Measurements from ENCODE around the gene SYCN. TPM values are rescaled to one million over a fixed set of nuclear protein-coding genes. Genes with fewer than 3 reads are reported as not detected.

SYCN gene
- total RNA-seq, 1 experiment from 2014 or later = not detected

DNA sequence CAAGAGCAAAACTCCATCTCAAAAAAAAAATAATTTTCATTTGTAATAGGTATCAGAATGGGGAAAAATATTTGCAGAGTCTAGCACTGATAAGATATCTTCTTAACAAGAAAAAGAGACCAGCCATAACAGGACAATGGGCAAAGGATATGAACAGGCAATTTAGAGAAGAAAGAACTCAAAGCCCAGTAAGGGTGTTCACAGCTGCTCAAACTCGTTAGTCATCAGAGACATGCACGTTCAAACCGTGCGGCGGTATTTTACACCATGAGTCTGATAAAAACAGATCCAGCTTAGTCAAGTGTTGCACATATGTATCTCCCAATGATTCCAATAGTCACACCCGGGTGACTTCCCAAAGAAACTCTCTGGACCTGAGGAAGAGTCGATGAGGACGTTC is 21.0 kb downstream of the SYCN start:
- Mint-ChIP-seq H3K9me3 (ENCODE audit: unreplicated experiment) (no peaks in the 10 kb centered on the region), H3K27ac (ENCODE audit: low read depth, unreplicated experiment) (no peak overlapping the region), H3K27me3 (ENCODE audit: insufficient read depth, unreplicated experiment) (no peaks in the 10 kb centered on the region), H3K4me1 (ENCODE audit: insufficient read depth, unreplicated experiment) (peaks cover 6% of the 10 kb centered on the region), H3K4me3 (ENCODE audit: unreplicated experiment) (no peak overlapping the region), H3K36me3 (ENCODE audit: insufficient read depth, unreplicated experiment) (peaks cover 22% of the 10 kb centered on the region)
- no TSS peak for BruUV-seq (replicated peaks)
- TF ChIP-seq, protein P1, sequence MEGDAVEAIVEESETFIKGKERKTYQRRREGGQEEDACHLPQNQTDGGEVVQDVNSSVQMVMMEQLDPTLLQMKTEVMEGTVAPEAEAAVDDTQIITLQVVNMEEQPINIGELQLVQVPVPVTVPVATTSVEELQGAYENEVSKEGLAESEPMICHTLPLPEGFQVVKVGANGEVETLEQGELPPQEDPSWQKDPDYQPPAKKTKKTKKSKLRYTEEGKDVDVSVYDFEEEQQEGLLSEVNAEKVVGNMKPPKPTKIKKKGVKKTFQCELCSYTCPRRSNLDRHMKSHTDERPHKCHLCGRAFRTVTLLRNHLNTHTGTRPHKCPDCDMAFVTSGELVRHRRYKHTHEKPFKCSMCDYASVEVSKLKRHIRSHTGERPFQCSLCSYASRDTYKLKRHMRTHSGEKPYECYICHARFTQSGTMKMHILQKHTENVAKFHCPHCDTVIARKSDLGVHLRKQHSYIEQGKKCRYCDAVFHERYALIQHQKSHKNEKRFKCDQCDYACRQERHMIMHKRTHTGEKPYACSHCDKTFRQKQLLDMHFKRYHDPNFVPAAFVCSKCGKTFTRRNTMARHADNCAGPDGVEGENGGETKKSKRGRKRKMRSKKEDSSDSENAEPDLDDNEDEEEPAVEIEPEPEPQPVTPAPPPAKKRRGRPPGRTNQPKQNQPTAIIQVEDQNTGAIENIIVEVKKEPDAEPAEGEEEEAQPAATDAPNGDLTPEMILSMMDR (IDR thresholded peaks at IDR 0.05; ENCODE audit: unreplicated experiment) = no peak
- intact Hi-C loops (cut with micrococcal nuclease) = no loop called here
- no peak for DNase-seq (ENCODE audit: unreplicated experiment)
- POLR2A ChIA-PET = no interaction called here
- CTCF ChIA-PET = interaction anchor here (0.7 kb wide), 1 partner anchor 51 kb away, joined by 3 read pairs; no protein-coding TSS in a partner anchor

DNA sequence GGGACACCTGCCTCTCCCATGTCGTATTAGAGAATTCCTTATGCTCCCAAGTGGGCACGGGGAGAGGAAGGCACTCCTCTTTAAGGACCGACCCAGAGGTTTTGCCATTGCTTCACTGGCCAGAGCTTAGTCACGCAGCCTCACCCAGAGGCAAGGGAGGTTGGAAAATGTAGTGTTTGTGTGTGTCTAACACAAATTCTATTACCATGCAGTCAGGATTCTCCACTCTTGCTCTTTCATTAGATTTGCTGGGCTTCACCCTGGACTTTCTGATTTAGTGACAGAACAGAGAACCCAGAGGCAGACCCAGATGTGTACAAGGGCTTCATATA is 21.9 kb downstream of the SYCN start:
- H3K4me3 Mint-ChIP-seq (ENCODE audit: unreplicated experiment) = no peak overlapping the region
- TSS peak; percentile 11 for BruUV-seq (replicated peaks)
- peaks cover 3% of the 10 kb centered on the region for H3K4me1 Mint-ChIP-seq (ENCODE audit: insufficient read depth, unreplicated experiment)
- TF ChIP-seq, protein P1 (IDR thresholded peaks at IDR 0.05; ENCODE audit: unreplicated experiment) = no peak
- ChIA-PET CTCF (interaction anchor here (0.6 kb wide), 2 partner anchors 263 to 275 kb away, joined by 3 read pairs; no protein-coding TSS in a partner anchor), POLR2A (no interaction called here)
- H3K27ac Mint-ChIP-seq (ENCODE audit: low read depth, unreplicated experiment) = no peak overlapping the region
- peak; percentile 44 for DNase-seq (ENCODE audit: unreplicated experiment)
- H3K36me3 Mint-ChIP-seq (ENCODE audit: insufficient read depth, unreplicated experiment) = peaks cover 27% of the 10 kb centered on the region
- intact Hi-C loops (cut with micrococcal nuclease) = no loop called here
- H3K27me3 Mint-ChIP-seq (ENCODE audit: insufficient read depth, unreplicated experiment) = no peaks in the 10 kb centered on the region
- H3K9me3 Mint-ChIP-seq (ENCODE audit: unreplicated experiment) = no peaks in the 10 kb centered on the region

DNA sequence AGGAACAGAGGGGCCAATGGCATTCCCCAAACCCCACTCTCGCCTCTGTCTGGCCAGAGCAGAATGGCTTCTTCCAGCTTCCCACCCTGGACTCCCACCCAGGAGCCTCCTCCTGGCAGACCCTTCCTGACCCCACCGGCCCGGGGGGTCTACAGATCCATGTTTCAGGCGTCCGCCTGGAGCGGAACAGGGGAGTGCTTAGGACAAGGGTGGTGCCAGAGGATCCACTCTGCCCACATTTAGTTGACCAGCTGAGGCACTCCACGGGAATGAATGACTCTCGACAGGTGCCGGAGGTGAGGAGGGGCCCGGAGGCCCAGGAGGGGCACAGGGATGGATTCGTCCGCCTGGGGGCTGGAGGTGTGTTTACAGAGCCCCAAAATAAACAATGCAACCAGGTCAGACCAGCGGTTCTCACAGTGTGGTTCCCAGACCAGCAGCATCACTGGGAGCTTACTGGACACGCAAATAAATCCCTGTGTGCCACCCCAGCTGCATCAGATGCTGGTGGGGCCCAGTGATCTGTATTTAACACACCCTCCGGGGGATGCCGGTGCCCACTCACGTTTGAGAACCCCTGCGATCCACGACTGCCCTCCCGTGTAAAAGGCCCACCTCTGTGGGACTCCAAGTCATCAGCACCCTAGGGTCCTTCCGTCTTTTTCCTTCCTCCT is 22.4 kb downstream of the SYCN start:
- DNase-seq (ENCODE audit: unreplicated experiment) = no peak

DNA sequence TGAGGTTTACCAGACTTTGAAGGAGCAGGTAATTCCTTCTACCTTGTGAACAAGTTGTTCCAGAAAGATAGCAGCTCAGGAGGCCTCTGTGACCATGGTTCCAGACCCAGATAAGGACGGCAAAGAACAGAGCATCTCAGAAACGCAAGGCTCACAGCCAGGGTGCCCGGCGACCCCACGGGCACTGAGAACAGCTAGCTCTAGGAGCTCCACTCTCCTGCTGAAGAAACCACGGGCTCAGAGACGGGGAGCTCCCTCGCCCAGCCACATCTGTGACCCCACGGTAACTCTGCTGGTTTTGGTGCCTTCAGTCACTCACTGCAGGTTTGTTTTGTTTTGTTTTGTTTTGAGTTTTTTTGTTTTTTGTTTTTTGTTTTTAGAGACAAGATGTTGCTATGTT is 23.3 kb downstream of the SYCN start:
- intact Hi-C loops (cut with micrococcal nuclease) = no loop called here
- TF ChIP-seq, protein P1 (IDR thresholded peaks at IDR 0.05; ENCODE audit: unreplicated experiment) = no peak
- POLR2A ChIA-PET = no interaction called here
- peaks cover 41% of the 10 kb centered on the region for H3K36me3 Mint-ChIP-seq (ENCODE audit: insufficient read depth, unreplicated experiment)
- H3K9me3 Mint-ChIP-seq (ENCODE audit: unreplicated experiment) = no peaks in the 10 kb centered on the region
- H3K27me3 Mint-ChIP-seq (ENCODE audit: insufficient read depth, unreplicated experiment) = no peaks in the 10 kb centered on the region
- DNase-seq (ENCODE audit: unreplicated experiment) = no peak
- H3K4me3 Mint-ChIP-seq (ENCODE audit: unreplicated experiment) = no peak overlapping the region
- BruUV-seq (replicated peaks) = no TSS peak
- no peaks in the 10 kb centered on the region for H3K4me1 Mint-ChIP-seq (ENCODE audit: insufficient read depth, unreplicated experiment)
- CTCF ChIA-PET = interaction anchor here (0.5 to 1.2 kb wide), 2 partner anchors 58 to 139 kb away, joined by 3 to 4 read pairs; no protein-coding TSS in a partner anchor
- H3K27ac Mint-ChIP-seq (ENCODE audit: low read depth, unreplicated experiment) = no peak overlapping the region

More for the DNA sequence above, 22.4 kb downstream of the SYCN start:
- H3K36me3 Mint-ChIP-seq (ENCODE audit: insufficient read depth, unreplicated experiment) = peaks cover 32% of the 10 kb centered on the region
- TF ChIP-seq, protein P1 (IDR thresholded peaks at IDR 0.05; ENCODE audit: unreplicated experiment) = no peak
- H3K9me3 Mint-ChIP-seq (ENCODE audit: unreplicated experiment) = no peaks in the 10 kb centered on the region
- ChIA-PET POLR2A (no interaction called here), CTCF (interaction anchor here (0.6 to 1.2 kb wide), 2 partner anchors 59 to 274 kb away, joined by 3 to 4 read pairs; no protein-coding TSS in a partner anchor)
- H3K27me3 Mint-ChIP-seq (ENCODE audit: insufficient read depth, unreplicated experiment) = no peaks in the 10 kb centered on the region
- no TSS peak for BruUV-seq (replicated peaks)
- no peak overlapping the region for H3K27ac Mint-ChIP-seq (ENCODE audit: low read depth, unreplicated experiment)
- no peaks in the 10 kb centered on the region for H3K4me1 Mint-ChIP-seq (ENCODE audit: insufficient read depth, unreplicated experiment)
- intact Hi-C loops (cut with micrococcal nuclease) = no loop called here
- no peak overlapping the region for H3K4me3 Mint-ChIP-seq (ENCODE audit: unreplicated experiment)

Measured in MCF 10A (cell line).